ENCODE measurements around the gene EFCAB3. TPM values are rescaled to one million over a fixed set of nuclear protein-coding genes. Genes with fewer than 3 reads are reported as not detected.
"Not testable (repeated sequence)": the region's sequence is repeated elsewhere in the genome, so short reads cannot be mapped to it uniquely, and the experiment has no call there.

Gene EFCAB3
- total RNA-seq, 1 experiment from 2014 or later: not detected

DNA sequence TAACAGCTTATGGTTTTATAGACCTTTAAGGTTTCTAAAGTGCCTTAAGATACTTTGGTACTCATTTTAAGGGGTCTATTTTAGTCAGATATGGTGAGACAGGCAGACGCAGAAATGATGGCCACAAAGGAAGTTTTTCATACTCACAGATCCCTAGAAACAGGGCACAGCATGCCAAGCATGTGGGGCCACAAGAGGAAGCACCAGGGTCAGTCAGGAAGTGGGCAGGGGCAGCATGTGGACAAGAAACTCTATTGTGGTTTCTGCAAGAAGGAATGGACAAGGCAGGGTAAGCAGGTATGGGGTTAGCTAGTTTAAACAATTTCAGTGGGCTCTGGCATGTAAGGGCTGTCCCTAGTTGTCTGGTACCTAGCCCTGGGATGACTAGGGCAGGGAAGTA is 8.5 kb downstream of the EFCAB3 start:
- intact Hi-C loops (cut with micrococcal nuclease; ENCODE audit: unreplicated experiment): no loop called here

GRCh38 chr17:62392908-62393307 is 12.6 kb downstream of the EFCAB3 start:
- TF ChIP-seq, protein P1, sequence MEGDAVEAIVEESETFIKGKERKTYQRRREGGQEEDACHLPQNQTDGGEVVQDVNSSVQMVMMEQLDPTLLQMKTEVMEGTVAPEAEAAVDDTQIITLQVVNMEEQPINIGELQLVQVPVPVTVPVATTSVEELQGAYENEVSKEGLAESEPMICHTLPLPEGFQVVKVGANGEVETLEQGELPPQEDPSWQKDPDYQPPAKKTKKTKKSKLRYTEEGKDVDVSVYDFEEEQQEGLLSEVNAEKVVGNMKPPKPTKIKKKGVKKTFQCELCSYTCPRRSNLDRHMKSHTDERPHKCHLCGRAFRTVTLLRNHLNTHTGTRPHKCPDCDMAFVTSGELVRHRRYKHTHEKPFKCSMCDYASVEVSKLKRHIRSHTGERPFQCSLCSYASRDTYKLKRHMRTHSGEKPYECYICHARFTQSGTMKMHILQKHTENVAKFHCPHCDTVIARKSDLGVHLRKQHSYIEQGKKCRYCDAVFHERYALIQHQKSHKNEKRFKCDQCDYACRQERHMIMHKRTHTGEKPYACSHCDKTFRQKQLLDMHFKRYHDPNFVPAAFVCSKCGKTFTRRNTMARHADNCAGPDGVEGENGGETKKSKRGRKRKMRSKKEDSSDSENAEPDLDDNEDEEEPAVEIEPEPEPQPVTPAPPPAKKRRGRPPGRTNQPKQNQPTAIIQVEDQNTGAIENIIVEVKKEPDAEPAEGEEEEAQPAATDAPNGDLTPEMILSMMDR (conservative IDR thresholded peaks at IDR 0.05): no peak
- no peak for TF ChIP-seq EZH2 (IDR thresholded peaks at IDR 0.05; ENCODE audit: low read depth)
- Histone ChIP-seq H3K4me1 (replicated peaks; ENCODE audit: insufficient read depth) (no peaks in the 10 kb centered on the region), H3F3A (ENCODE audit: insufficient read depth, low read depth) (no peaks in the 10 kb centered on the region), H3K27ac (no peak overlapping the region), H3K79me2 (ENCODE audit: low read depth) (no peaks in the 10 kb centered on the region), H3K9me2 (ENCODE audit: insufficient read depth) (no peaks in the 10 kb centered on the region), H3K27me3 (ENCODE audit: insufficient read depth, low read depth) (0 out of 2 replicates have a peak, but pooled peaks cover 3% of the 10 kb centered on the region), H3K9me3 (ENCODE audit: insufficient read depth, low read depth) (no peaks in the 10 kb centered on the region), H3K36me3 (ENCODE audit: low read depth) (no peaks in the 10 kb centered on the region), H4K20me1 (ENCODE audit: insufficient read depth) (no peaks in the 10 kb centered on the region), H3K4me3 (no peak overlapping the region), H2AFZ (no peak overlapping the region), H3K4me2 (no peak overlapping the region)
- POLR2A ChIA-PET (ENCODE audit: unreplicated experiment): no interaction called here
- no peak for DNase-seq
- intact Hi-C loops (cut with micrococcal nuclease; ENCODE audit: unreplicated experiment): no loop called here
- BruUV-seq (replicated peaks): no TSS peak
- CTCF ChIA-PET: no interaction called here

More for the DNA sequence above, 8.5 kb downstream of the EFCAB3 start:
- Histone ChIP-seq H2AFZ (no peak overlapping the region), H3K9me3 (ENCODE audit: insufficient read depth, low read depth) (no peaks in the 10 kb centered on the region), H3F3A (ENCODE audit: insufficient read depth, low read depth) (no peaks in the 10 kb centered on the region), H3K4me3 (no peak overlapping the region), H3K4me2 (no peak overlapping the region), H3K27me3 (ENCODE audit: insufficient read depth, low read depth) (0 out of 2 replicates have a peak, but pooled peaks cover 3% of the 10 kb centered on the region), H4K20me1 (ENCODE audit: insufficient read depth) (no peaks in the 10 kb centered on the region), H3K27ac (no peak overlapping the region), H3K4me1 (replicated peaks; ENCODE audit: insufficient read depth) (no peaks in the 10 kb centered on the region), H3K79me2 (ENCODE audit: low read depth) (no peaks in the 10 kb centered on the region), H3K36me3 (ENCODE audit: low read depth) (no peaks in the 10 kb centered on the region), H3K9me2 (ENCODE audit: insufficient read depth) (no peaks in the 10 kb centered on the region)
- CTCF ChIA-PET: no interaction called here
- POLR2A ChIA-PET (ENCODE audit: unreplicated experiment): no interaction called here
- BruUV-seq (replicated peaks): no TSS peak
- no peak for TF ChIP-seq EZH2 (IDR thresholded peaks at IDR 0.05; ENCODE audit: low read depth)
- TF ChIP-seq, protein P1 (conservative IDR thresholded peaks at IDR 0.05): no peak
- DNase-seq: no peak

DNA sequence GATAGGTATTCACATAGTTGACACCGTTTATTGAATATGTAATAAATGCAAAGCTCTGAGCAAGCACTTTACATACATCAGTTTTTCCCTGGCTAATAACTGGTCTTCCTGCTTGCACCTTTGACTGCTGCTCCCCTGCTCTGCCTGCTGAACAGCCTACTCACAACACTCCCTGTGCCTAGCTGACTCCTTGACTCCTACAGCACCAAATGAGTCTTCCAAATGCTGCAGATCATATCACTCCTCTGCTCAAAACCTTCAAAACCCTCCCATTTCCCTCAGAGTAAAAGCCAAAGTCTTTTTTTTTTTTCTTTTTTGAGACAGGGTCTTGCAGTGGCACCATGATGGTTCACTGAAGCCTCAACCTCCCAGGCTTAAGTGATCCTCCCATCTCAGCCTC is 18.5 kb downstream of the EFCAB3 start:
- Histone ChIP-seq H2AFZ (no peak overlapping the region), H3F3A (ENCODE audit: insufficient read depth, low read depth) (no peaks in the 10 kb centered on the region), H4K20me1 (ENCODE audit: insufficient read depth) (no peaks in the 10 kb centered on the region), H3K36me3 (ENCODE audit: low read depth) (no peaks in the 10 kb centered on the region), H3K4me3 (no peak overlapping the region), H3K9me3 (ENCODE audit: insufficient read depth, low read depth) (no peaks in the 10 kb centered on the region), H3K4me1 (replicated peaks; ENCODE audit: insufficient read depth) (no peaks in the 10 kb centered on the region), H3K79me2 (ENCODE audit: low read depth) (no peaks in the 10 kb centered on the region), H3K9me2 (ENCODE audit: insufficient read depth) (no peaks in the 10 kb centered on the region; the same call in 1 of the 2 replicates), H3K4me2 (no peak overlapping the region), H3K27ac (no peak overlapping the region), H3K27me3 (ENCODE audit: insufficient read depth, low read depth) (no peaks in the 10 kb centered on the region)
- CTCF ChIA-PET: no interaction called here
- POLR2A ChIA-PET (ENCODE audit: unreplicated experiment): no interaction called here
- intact Hi-C loops (cut with micrococcal nuclease; ENCODE audit: unreplicated experiment): no loop called here
- no peak for TF ChIP-seq EZH2 (IDR thresholded peaks at IDR 0.05; ENCODE audit: low read depth)
- BruUV-seq (replicated peaks): no TSS peak
- no peak for DNase-seq

GRCh38 chr17:62405451-62405850 is 25.1 kb downstream of the EFCAB3 start:
- Histone ChIP-seq H3K9me2 (ENCODE audit: insufficient read depth) (no peaks in the 10 kb centered on the region; the same call in 1 of the 2 replicates), H3K79me2 (ENCODE audit: low read depth) (no peaks in the 10 kb centered on the region), H3K36me3 (ENCODE audit: low read depth) (no peaks in the 10 kb centered on the region), H3K4me1 (replicated peaks; ENCODE audit: insufficient read depth) (no peaks in the 10 kb centered on the region), H3K9me3 (ENCODE audit: insufficient read depth, low read depth) (no peaks in the 10 kb centered on the region), H3K4me3 (no peak overlapping the region), H3F3A (ENCODE audit: insufficient read depth, low read depth) (no peaks in the 10 kb centered on the region), H3K27me3 (ENCODE audit: insufficient read depth, low read depth) (no peaks in the 10 kb centered on the region), H3K4me2 (no peak overlapping the region), H2AFZ (no peak overlapping the region), H4K20me1 (ENCODE audit: insufficient read depth) (no peaks in the 10 kb centered on the region), H3K27ac (no peak overlapping the region)
- DNase-seq: no peak
- BruUV-seq (replicated peaks): no TSS peak
- intact Hi-C loops (cut with micrococcal nuclease; ENCODE audit: unreplicated experiment): no loop called here
- ChIA-PET CTCF (no interaction called here), POLR2A (ENCODE audit: unreplicated experiment) (no interaction called here)
- TF ChIP-seq EZH2 (IDR thresholded peaks at IDR 0.05; ENCODE audit: low read depth): no peak
- TF ChIP-seq, protein P1 (conservative IDR thresholded peaks at IDR 0.05): no peak

DNA sequence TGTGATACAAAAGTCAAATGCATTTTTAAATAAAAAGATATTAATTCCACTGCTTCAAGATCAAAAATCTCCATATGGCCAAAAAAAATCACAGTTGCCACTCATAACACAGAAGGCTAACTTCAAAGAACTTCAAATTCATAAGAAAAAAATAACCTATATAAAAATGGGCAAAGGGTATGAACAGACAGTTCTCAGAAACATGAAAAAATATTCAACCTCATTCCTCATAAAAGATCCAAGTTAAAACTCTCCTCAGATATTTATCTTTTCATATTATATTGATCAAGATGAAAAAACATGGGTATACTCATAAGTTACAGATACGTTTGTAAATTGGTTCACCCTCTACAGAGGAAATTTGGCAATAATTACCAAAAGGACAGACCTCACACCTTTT is 32.7 kb downstream of the EFCAB3 start:
- DNase-seq; H4K20me1 ChIP-seq (ENCODE audit: insufficient read depth); H3K9me2 ChIP-seq (ENCODE audit: insufficient read depth); H3K27ac ChIP-seq; BruUV-seq (replicated peaks); H3K36me3 ChIP-seq (ENCODE audit: low read depth); H3K79me2 ChIP-seq (ENCODE audit: low read depth); POLR2A ChIA-PET (ENCODE audit: unreplicated experiment); H3K4me1 ChIP-seq (replicated peaks; ENCODE audit: insufficient read depth); H3K27me3 ChIP-seq (ENCODE audit: insufficient read depth, low read depth); intact Hi-C loops (cut with micrococcal nuclease; ENCODE audit: unreplicated experiment); H3K4me3 ChIP-seq; H3F3A ChIP-seq (ENCODE audit: insufficient read depth, low read depth); H3K9me3 ChIP-seq (ENCODE audit: insufficient read depth, low read depth); CTCF ChIA-PET; H3K4me2 ChIP-seq; H2AFZ ChIP-seq: not testable (repeated sequence)
